ENCODE data around the gene ZBTB4. TPM values are rescaled to one million over a fixed set of nuclear protein-coding genes. Genes with fewer than 3 reads are reported as not detected.

ZBTB4 gene
- total RNA-seq, 1 donor from 2014 or later, result 38.1 TPM

- Histone ChIP-seq H3K9me3 (no peaks in the 10 kb centered on the region), H3K36me3 (peaks cover 5 to 87% of the 10 kb centered on the region in 2 donors), H3K4me1 (no peaks in the 10 kb centered on the region), H3K27ac (no peak overlapping the region), H3K4me3 (no peak overlapping the region), H3K27me3 (no peaks in the 10 kb centered on the region)
- DNase-seq (ENCODE audit: extremely low spot score in 2 of 2), result no peak
- TF ChIP-seq POLR2A (IDR thresholded peaks at IDR 0.05) (no peak), POLR2AphosphoS5 (IDR thresholded peaks at IDR 0.05; ENCODE audit: insufficient read depth in 1 of 2, low read depth in 1 of 2) (no peak), CTCF (IDR thresholded peaks at IDR 0.05) (no peak)
- intact Hi-C loops (cut with DNase I), result no loop called here
Measured at GRCh38 chr17:7501729-7502128, 22.3 kb upstream of the ZBTB4 start.

GRCh38 chr17:7499161-7499560 is 19.7 kb upstream of the ZBTB4 start:
- H3K4me1 ChIP-seq, result peaks cover 8% of the 10 kb centered on the region
- no peak overlapping the region for H3K27ac ChIP-seq
- no peak for DNase-seq (ENCODE audit: extremely low spot score in 2 of 2)
- TF ChIP-seq POLR2AphosphoS5 (IDR thresholded peaks at IDR 0.05; ENCODE audit: insufficient read depth in 1 of 2, low read depth in 1 of 2) (no peak), CTCF (IDR thresholded peaks at IDR 0.05) (no peak), POLR2A (IDR thresholded peaks at IDR 0.05) (no peak)
- no peaks in the 10 kb centered on the region for H3K27me3 ChIP-seq
- H3K9me3 ChIP-seq, result no peaks in the 10 kb centered on the region
- H3K4me3 ChIP-seq, result no peak overlapping the region
- intact Hi-C loops (cut with DNase I), result no loop called here
- H3K36me3 ChIP-seq, result peaks cover 5 to 81% of the 10 kb centered on the region in 2 donors

GRCh38 chr17:7497636-7498035 is 18.2 kb upstream of the ZBTB4 start:
- intact Hi-C loops (cut with DNase I), result no loop called here
- H3K36me3 ChIP-seq, result peaks cover 5 to 67% of the 10 kb centered on the region in 2 donors
- no peak overlapping the region for H3K27ac ChIP-seq
- no peak for DNase-seq (ENCODE audit: extremely low spot score in 2 of 2)
- no peaks in the 10 kb centered on the region for H3K27me3 ChIP-seq
- H3K4me3 ChIP-seq, result no peak overlapping the region
- H3K9me3 ChIP-seq, result no peaks in the 10 kb centered on the region
- TF ChIP-seq CTCF (IDR thresholded peaks at IDR 0.05), result no peak
- TF ChIP-seq POLR2A (IDR thresholded peaks at IDR 0.05), result no peak
- H3K4me1 ChIP-seq, result peaks cover 24% of the 10 kb centered on the region

GRCh38 chr17:7497228-7497627 is 17.8 kb upstream of the ZBTB4 start:
- H3K27me3 ChIP-seq, result no peaks in the 10 kb centered on the region
- no peak overlapping the region for H3K4me3 ChIP-seq
- DNase-seq (ENCODE audit: extremely low spot score in 2 of 2), result no peak
- no peak overlapping the region for H3K27ac ChIP-seq
- TF ChIP-seq POLR2A (IDR thresholded peaks at IDR 0.05), result no peak
- no peak for TF ChIP-seq POLR2AphosphoS5 (IDR thresholded peaks at IDR 0.05; ENCODE audit: insufficient read depth in 1 of 2, low read depth in 1 of 2)
- TF ChIP-seq CTCF (IDR thresholded peaks at IDR 0.05), result no peak
- H3K36me3 ChIP-seq, result peaks cover 5 to 63% of the 10 kb centered on the region in 2 donors
- peaks cover 25% of the 10 kb centered on the region for H3K4me1 ChIP-seq
- no peaks in the 10 kb centered on the region for H3K9me3 ChIP-seq
- intact Hi-C loops (cut with DNase I), result no loop called here

- H3K4me3 ChIP-seq, result no peak overlapping the region
- TF ChIP-seq POLR2AphosphoS5 (IDR thresholded peaks at IDR 0.05; ENCODE audit: insufficient read depth in 1 of 2, low read depth in 1 of 2) (no peak), CTCF (IDR thresholded peaks at IDR 0.05) (no peak)
- intact Hi-C loops (cut with DNase I), result no loop called here
- peak overlapping the region; percentile 33 for H3K27ac ChIP-seq
- H3K4me1 ChIP-seq, result peaks cover 31% of the 10 kb centered on the region
- H3K36me3 ChIP-seq, result peaks cover 5 to 61% of the 10 kb centered on the region in 2 donors
- no peaks in the 10 kb centered on the region for H3K9me3 ChIP-seq
- no peak for DNase-seq (ENCODE audit: extremely low spot score in 2 of 2)
- no peaks in the 10 kb centered on the region for H3K27me3 ChIP-seq
Measured at GRCh38 chr17:7496470-7497183, 17.2 kb upstream of the ZBTB4 start.

Data from vagina (tissue), 2 donors.